GM12878 (cell line): Measurements from ENCODE around the gene FMO3. TPM values are rescaled to one million over a fixed set of nuclear protein-coding genes. Genes with fewer than 3 reads are reported as not detected.

Experiments
- ATAC-seq: fragments of 200-7000 bp; cut with Tn5 transposase; 3 replicates; pipeline ENCODE4 v1.9.1; 2020; ENCODE audit warnings: mild to moderate bottlenecking, moderate library complexity
- BruUV-seq: library from RNA; stranded (reverse); fragments of 400-500 nt; replicated peaks from 2 replicates; lab custom pipeline; 2021; lab: Mats Ljungman, UMichigan
- CTCF ChIA-PET: fragments of 300-600 bp; sonication (Branson Sonifier 250); formaldehyde crosslinking; extraction: SDS; loops from one replicate; lab custom pipeline; 2021; ENCODE audit warnings: inconsistent platforms; lab: Yijun Ruan, JAX
- POLR2A ChIA-PET: fragments of 350-600 bp; formaldehyde crosslinking; extraction: SDS; loops from one replicate; lab custom pipeline; 2021; ENCODE audit warnings: inconsistent platforms; lab: Charles Lee
- RAD21 ChIA-PET: fragments of 300-600 bp; sonication (Branson Sonifier 250); formaldehyde crosslinking; loops from one replicate; lab custom pipeline; 2023; ENCODE audit warnings: antibody characterized with exemption; ENCODE audit not compliant: unreplicated experiment; lab: Charles Lee
- SMC1A ChIA-PET: fragments of 300-600 bp; sonication (Branson Sonifier 250); formaldehyde crosslinking; loops from one replicate; lab custom pipeline; 2023; ENCODE audit not compliant: unreplicated experiment, uncharacterized antibody; lab: Charles Lee
- DNase-seq: peaks from one replicate; pipeline ENCODE4 v3.0.0-alpha.2; 2011; ENCODE audit warnings: low read depth, low spot score
- FAIRE-seq: peaks from 3 replicates; lab custom pipeline; 2011; peaks lifted over from hg19 to GRCh38; lab: Jason Lieb, UNC
- H2AFZ ChIP-seq: 2 replicates; pipeline ENCODE4 v1.6.0; 2011; ENCODE audit warnings: low read depth, low read length, control low read depth; ENCODE audit not compliant: control insufficient read depth
- H3K27ac ChIP-seq: 2 replicates; pipeline ENCODE4 v1.5.1; 2011; ENCODE audit warnings: control low read depth; ENCODE audit not compliant: control insufficient read depth, insufficient read depth
- H3K27me3 ChIP-seq, 2 experiments: replicated peaks in 1 of 2; 2 replicates each; pipeline versions ENCODE4 v1.6.0 to v1.6.1; 2011; ENCODE audit warnings: low read length in 1 of 2; ENCODE audit not compliant: control insufficient read depth in 2 of 2, insufficient read depth in 2 of 2
- H3K36me3 ChIP-seq, 2 experiments: 2 replicates each; pipeline ENCODE4 v1.5.1; 2011; ENCODE audit warnings: low read length in 1 of 2; ENCODE audit not compliant: control insufficient read depth in 2 of 2, insufficient read depth in 2 of 2
- H3K4me1 ChIP-seq: 2 replicates; pipeline ENCODE4 v1.6.1; 2011; ENCODE audit warnings: mild to moderate bottlenecking, low read length, moderate library complexity, mixed read lengths; ENCODE audit not compliant: control insufficient read depth, insufficient read depth
- H3K4me2 ChIP-seq: 2 replicates; pipeline ENCODE4 v1.6.0; 2011; ENCODE audit warnings: control low read depth; ENCODE audit not compliant: control insufficient read depth, insufficient read depth
- H3K4me3 ChIP-seq: fragments of 200-600 bp; sonication (generic); 2 replicates; pipeline ENCODE4 v1.5.1; 2016
- H3K79me2 ChIP-seq: 2 replicates; pipeline ENCODE4 v1.6.0; 2011; ENCODE audit warnings: low read length; ENCODE audit not compliant: control insufficient read depth, insufficient read depth
- H3K9ac ChIP-seq: 2 replicates; pipeline ENCODE4 v1.8.0; 2011; ENCODE audit warnings: low read length, control low read depth, mixed read lengths; ENCODE audit not compliant: control insufficient read depth, insufficient read depth
- H3K9me3 ChIP-seq: replicated peaks from 3 replicates; pipeline ENCODE4 v1.5.1; 2011; ENCODE audit warnings: mild to moderate bottlenecking, low read length; ENCODE audit not compliant: control insufficient read depth, insufficient read depth
- H4K20me1 ChIP-seq: 2 replicates; pipeline ENCODE4 v1.6.0; 2011; ENCODE audit not compliant: control insufficient read depth, insufficient read depth
- FOXM1 ChIP-seq: IDR thresholded peaks from 2 replicates; pipeline ENCODE4 v1.6.1; 2012; ENCODE audit warnings: low read depth, mild to moderate bottlenecking, inconsistent platforms, low read length, moderate library complexity
- KDM1A ChIP-seq: fragments of 200-600 bp; sonication (generic); IDR thresholded peaks from 2 replicates; pipeline ENCODE4 v1.6.1; 2016; ENCODE audit warnings: borderline replicate concordance
- MXI1 ChIP-seq: fragments of 150-350 bp; IDR thresholded peaks from 2 replicates; pipeline ENCODE4 v1.6.1; 2011; ENCODE audit warnings: low read depth, mild to moderate bottlenecking, inconsistent platforms, low read length, improper control_type of control experiment
- POLR2AphosphoS5 ChIP-seq: IDR thresholded peaks from 2 replicates; pipeline ENCODE4 v1.6.1; 2011; ENCODE audit warnings: mild to moderate bottlenecking, low read length, inconsistent platforms
- RCOR1 ChIP-seq: conservative IDR thresholded peaks from 2 replicates; pipeline ENCODE4 v1.6.1; 2012; ENCODE audit warnings: low read depth, low read length, improper control_type of control experiment
- REST ChIP-seq: IDR thresholded peaks from 2 replicates; pipeline ENCODE4 v1.6.1; 2012; ENCODE audit warnings: mild to moderate bottlenecking, low read depth, low read length
- SREBF1 ChIP-seq: IDR thresholded peaks from 2 replicates; pipeline ENCODE4 v1.6.1; 2012; ENCODE audit warnings: mild to moderate bottlenecking, low read length
- SREBF2 ChIP-seq: IDR thresholded peaks from 2 replicates; pipeline ENCODE4 v1.6.1; 2012; ENCODE audit warnings: mild to moderate bottlenecking, low read length
- SRF ChIP-seq, 2 experiments: IDR thresholded peaks; 2 replicates each; pipeline ENCODE4 v1.6.1; 2011; ENCODE audit warnings: low read depth in 2 of 2, low read length in 2 of 2, mild to moderate bottlenecking in 1 of 2, moderate library complexity in 1 of 2
- USF2 ChIP-seq: IDR thresholded peaks from 2 replicates; pipeline ENCODE4 v1.6.1; 2011; ENCODE audit warnings: low read depth, low read length, improper control_type of control experiment, borderline replicate concordance
- YY1 ChIP-seq: IDR thresholded peaks from 2 replicates; pipeline ENCODE4 v1.6.1; 2011; ENCODE audit warnings: low read depth, mild to moderate bottlenecking, low read length
- WGBS: methylation state at CpG from one replicate; pipeline ENCODE4 v1.1.6; 2016; ENCODE audit warnings: low lambda C conversion rate; ENCODE audit not compliant: insufficient replicate concordance, insufficient coverage; ENCODE audit errors: missing lambda C conversion rate; 5-methylcytosine and 5-hydroxymethylcytosine counted together
- in situ Hi-C: fragments of 300-500 bp; cut with MboI; formaldehyde crosslinking; loops from 9 replicates; pipeline ENCODE4 v1.14.3; 2018; ENCODE audit warnings: mixed read lengths
- intact Hi-C: fragments of 100-400 bp; cut with micrococcal nuclease; formaldehyde crosslinking; loops from one replicate; pipeline ENCODE4 v1.14.2; 2022; ENCODE audit not compliant: unreplicated experiment
- polyA plus RNA-seq, 11 experiments: library from polyadenylated mRNA; depleted of rRNA in 4 of 11; unstranded in 6 of 11; stranded (reverse) in 5 of 11; fragments of >200 nt; fragmentation: Nextera tagmentation in 4 of 11; fragmentation: Illumina TruSeq in 1 of 11; extraction: Ambion mirVana in 4 of 11; extraction: Trizol in 1 of 11; gene quantifications; 1 replicate in 1 of 11; 2 replicates in 10 of 11; pipeline versions ENCODE4 v1.2.1 to v1.2.3, GENCODE V29; 2011 to 2016; ENCODE audit warnings: inconsistent platforms in 2 of 11, missing spikeins in 2 of 11, low read depth in 1 of 11
- total RNA-seq, 4 experiments: library from RNA; depleted of rRNA in 3 of 4; stranded (reverse); fragments of >200 nt in 3 of 4; fragmentation: Illumina TruSeq in 1 of 4; extraction: Trizol in 1 of 4; gene quantifications; 2 replicates each; pipeline versions ENCODE4 v1.2.1 to v1.2.3, GENCODE V29; 2013 to 2021
- TF ChIP-seq, protein P1 (sequence below): fragments of 450-650 bp; IDR thresholded peaks from 2 replicates; pipeline ENCODE4 v1.6.1; 2017; ENCODE audit warnings: mild to moderate bottlenecking, low read depth, inconsistent platforms; ENCODE audit not compliant: poor library complexity, severe bottlenecking

The FMO3 gene
- total and polyA plus RNA-seq, 10 of the 15 experiments (the other 5 are each of a cell fraction or from before 2014, with no cell fraction given): 0.08 to 0.10 TPM; not detected in 8

GRCh38 chr1:171141688-171142415 lies 51.1 kb downstream of the FMO3 start:
- SMC1A ChIA-PET: interaction anchor here (1.0 kb wide), 1 partner anchor 57 kb away, joined by 4 read pairs; no protein-coding TSS in a partner anchor
- no peak overlapping the region for H3K27ac ChIP-seq
- intact Hi-C loops: no loop called here
- no peaks in the 10 kb centered on the region for H3K4me1 ChIP-seq
- no peak overlapping the region for H3K9ac ChIP-seq
- H3K9me3 ChIP-seq: no peaks in the 10 kb centered on the region
- TF ChIP-seq SREBF2: no peak
- no peak for TF ChIP-seq KDM1A
- no peak for TF ChIP-seq SREBF1
- no peak for TF ChIP-seq POLR2AphosphoS5
- TF ChIP-seq, protein P1, sequence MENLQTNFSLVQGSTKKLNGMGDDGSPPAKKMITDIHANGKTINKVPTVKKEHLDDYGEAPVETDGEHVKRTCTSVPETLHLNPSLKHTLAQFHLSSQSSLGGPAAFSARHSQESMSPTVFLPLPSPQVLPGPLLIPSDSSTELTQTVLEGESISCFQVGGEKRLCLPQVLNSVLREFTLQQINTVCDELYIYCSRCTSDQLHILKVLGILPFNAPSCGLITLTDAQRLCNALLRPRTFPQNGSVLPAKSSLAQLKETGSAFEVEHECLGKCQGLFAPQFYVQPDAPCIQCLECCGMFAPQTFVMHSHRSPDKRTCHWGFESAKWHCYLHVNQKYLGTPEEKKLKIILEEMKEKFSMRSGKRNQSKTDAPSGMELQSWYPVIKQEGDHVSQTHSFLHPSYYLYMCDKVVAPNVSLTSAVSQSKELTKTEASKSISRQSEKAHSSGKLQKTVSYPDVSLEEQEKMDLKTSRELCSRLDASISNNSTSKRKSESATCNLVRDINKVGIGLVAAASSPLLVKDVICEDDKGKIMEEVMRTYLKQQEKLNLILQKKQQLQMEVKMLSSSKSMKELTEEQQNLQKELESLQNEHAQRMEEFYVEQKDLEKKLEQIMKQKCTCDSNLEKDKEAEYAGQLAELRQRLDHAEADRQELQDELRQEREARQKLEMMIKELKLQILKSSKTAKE: no peak
- TF ChIP-seq FOXM1: no peak
- no peak for TF ChIP-seq REST
- no peak for TF ChIP-seq YY1
- TF ChIP-seq RCOR1: no peak
- no peak for TF ChIP-seq USF2
- no peak for TF ChIP-seq SRF (IDR thresholded peaks at IDR 0.05; ENCODE audit: low read depth in 2 of 2, low read length in 2 of 2)
- TF ChIP-seq MXI1: no peak
- TF ChIP-seq, all 136 proteins: peak for 0
- WGBS: 14% methylated on average over 6 of the region's 6 CpGs
- no peak overlapping the region for H2AFZ ChIP-seq
- no peak for FAIRE-seq
- no peaks in the 10 kb centered on the region for H3K36me3 ChIP-seq
- BruUV-seq: no TSS peak
- POLR2A ChIA-PET: no interaction called here
- no peak overlapping the region for H3K4me2 ChIP-seq
- CTCF ChIA-PET: interaction anchor here (1.1 kb wide), 1 partner anchor 45 kb away, joined by 3 read pairs; no protein-coding TSS in a partner anchor
- H4K20me1 ChIP-seq: no peaks in the 10 kb centered on the region
- no peak for ATAC-seq
- no peaks in the 10 kb centered on the region for H3K79me2 ChIP-seq
- RAD21 ChIA-PET: no interaction called here
- no peak overlapping the region for H3K4me3 ChIP-seq
- DNase-seq: no peak
- H3K27me3 ChIP-seq: no peaks in the 10 kb centered on the region
- in situ Hi-C loops: no loop called here
